H1 (cell line): ENCODE results near the gene LIN54. TPM values are rescaled to one million over a fixed set of nuclear protein-coding genes. Genes with fewer than 3 reads are reported as not detected.

Experiments
- ASH2L ChIP-seq: fragments of 200-600, 300-600 bp; sonication (generic); IDR thresholded peaks from one replicate; pipeline ENCODE4 v1.7.1; 2017; ENCODE audit warnings: low read length
- CHD7 ChIP-seq: fragments of 300-600 bp; sonication (generic); IDR thresholded peaks from 2 replicates; pipeline ENCODE4 v1.7.1; 2012; ENCODE audit warnings: low read length, moderate library complexity, mild to moderate bottlenecking, inconsistent platforms; ENCODE audit not compliant: insufficient replicate concordance
- NRF1 ChIP-seq: IDR thresholded peaks from 2 replicates; pipeline ENCODE4 v1.6.1; 2011; ENCODE audit warnings: mild to moderate bottlenecking, low read depth, low read length, improper control_type of control experiment
- polyA plus RNA-seq, 7 experiments: library from polyadenylated mRNA; depleted of rRNA in 3 of 7; stranded (reverse) in 5 of 7; unstranded in 2 of 7; fragments of >200 nt in 5 of 7; fragments of 200-250 nt in 2 of 7; gene quantifications; 1 replicate in 5 of 7; 2 replicates in 1 of 7; 4 replicates in 1 of 7; pipeline versions ENCODE4 v1.2.1 to v1.2.3, GENCODE V29; 2011 to 2013; ENCODE audit warnings: missing spikeins in 2 of 7, mixed read lengths in 2 of 7
- total RNA-seq: library from RNA; stranded (reverse); fragmentation: NEBNext Ultra II Directional; extraction: Animal tissue kit (Norgen Biotek cat#: 25700); gene quantifications from 2 replicates; pipeline ENCODE4 v1.2.1, GENCODE V29; 2021

Gene LIN54
- total and polyA plus RNA-seq, 2 of the 8 experiments (the other 6 are each of a cell fraction or from before 2014, with no cell fraction given): 5.7 to 11.1 TPM

- TF ChIP-seq ASH2L: no peak
- no peak for TF ChIP-seq NRF1
- no peak for TF ChIP-seq CHD7
Measured at GRCh38 chr4:83009529-83009928, 1.1 kb downstream of the LIN54 start (continued).
